ENCODE measurements around the gene PLEKHA3. TPM values are rescaled to one million over a fixed set of nuclear protein-coding genes. Genes with fewer than 3 reads are reported as not detected.

Gene PLEKHA3
- total and polyA plus RNA-seq, 2 experiments from 2014 or later: 9.6 to 26.6 TPM

GRCh38 chr2:178476477-178476876 is 3.8 kb upstream of the PLEKHA3 start:
- Histone ChIP-seq H3K9me3 (ENCODE audit: low read depth) (no peaks in the 10 kb centered on the region), H3K36me3 (no peaks in the 10 kb centered on the region), H3K4me1 (ENCODE audit: low read depth) (peaks cover 12% of the 10 kb centered on the region), H3K27ac (no peak overlapping the region), H3K4me3 (no peak overlapping the region), H3K27me3 (no peaks in the 10 kb centered on the region)
- TF ChIP-seq CTCF (IDR thresholded peaks at IDR 0.05; ENCODE audit: low read depth, low read length): no peak
- DNase-seq (ENCODE audit: low read depth in 1 of 2, low spot score in 1 of 2): no peak

DNA sequence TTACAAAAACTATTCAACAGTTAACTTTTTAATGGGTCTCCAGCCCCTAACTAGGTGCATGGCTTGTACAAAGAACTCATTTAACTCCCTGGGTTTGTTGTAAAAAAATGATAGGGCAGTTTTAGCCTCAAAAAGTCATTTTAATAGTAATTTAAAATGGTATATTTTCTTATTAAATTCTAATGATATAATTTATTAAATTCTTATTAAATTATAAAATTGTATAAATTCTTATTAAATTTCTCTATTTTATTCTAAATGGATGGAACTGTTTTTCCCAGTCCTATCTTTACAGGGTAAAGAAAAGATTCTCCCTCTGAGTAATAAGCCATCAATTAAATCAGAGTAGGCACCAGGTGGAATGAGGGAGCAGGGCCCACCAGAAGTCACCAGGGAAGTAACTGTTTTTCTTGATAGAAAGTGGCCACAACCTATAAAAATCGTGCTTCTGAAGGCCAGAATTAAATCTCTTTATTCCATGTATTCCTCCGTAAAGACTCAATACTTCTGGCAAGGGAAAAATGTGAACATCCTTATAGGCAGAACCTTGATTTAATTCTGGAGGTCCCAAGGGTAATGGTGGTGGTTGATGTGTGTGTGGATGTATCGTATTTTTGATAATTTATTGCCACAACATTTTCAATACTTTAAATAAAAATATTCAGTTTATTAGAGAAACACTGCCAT is 2.7 kb upstream of the PLEKHA3 start:
- Histone ChIP-seq H3K36me3 (no peaks in the 10 kb centered on the region), H3K27ac (no peak overlapping the region), H3K27me3 (no peaks in the 10 kb centered on the region), H3K9me3 (ENCODE audit: low read depth) (no peaks in the 10 kb centered on the region), H3K4me1 (ENCODE audit: low read depth) (peaks cover 13% of the 10 kb centered on the region), H3K4me3 (peak overlapping the region; percentile 59)
- no peak for TF ChIP-seq CTCF (IDR thresholded peaks at IDR 0.05; ENCODE audit: low read depth, low read length)
- peak in 1 of 2 donors; percentile 12 for DNase-seq (ENCODE audit: low read depth in 1 of 2, low spot score in 1 of 2)

DNA sequence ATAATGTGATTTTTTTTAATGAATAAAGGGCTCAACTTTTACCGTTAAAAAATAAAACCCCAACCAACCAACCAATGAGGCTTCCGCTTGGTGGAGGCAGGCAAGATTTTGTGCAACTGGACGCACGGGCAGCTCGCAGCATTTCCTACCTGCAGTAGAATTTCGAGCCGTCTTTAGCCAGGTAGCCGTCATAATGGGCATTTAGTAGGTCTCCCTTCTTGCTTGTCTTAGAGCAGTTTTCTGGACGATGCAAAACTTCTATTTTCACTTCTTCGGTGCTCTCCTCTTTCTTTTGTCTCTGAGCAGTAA is 2.2 kb upstream of the PLEKHA3 start:
- H3K27ac ChIP-seq: peak overlapping the region; percentile 71
- no peaks in the 10 kb centered on the region for H3K27me3 ChIP-seq
- H3K9me3 ChIP-seq (ENCODE audit: low read depth): no peaks in the 10 kb centered on the region
- H3K4me1 ChIP-seq (ENCODE audit: low read depth): peaks cover 13% of the 10 kb centered on the region
- H3K4me3 ChIP-seq: peak overlapping the region; percentile 59
- TF ChIP-seq CTCF (IDR thresholded peaks at IDR 0.05; ENCODE audit: low read depth, low read length): no peak
- H3K36me3 ChIP-seq: no peaks in the 10 kb centered on the region
- peak; percentile 27 to 31 for DNase-seq (ENCODE audit: low read depth in 1 of 2, low spot score in 1 of 2)

- H3K27ac ChIP-seq: peak within 1 kb of the TSS; percentile 71
- H3K36me3 ChIP-seq: no peaks in the 10 kb centered on the region
- peaks cover 13% of the 10 kb centered on the region for H3K4me1 ChIP-seq (ENCODE audit: low read depth)
- H3K27me3 ChIP-seq: no peaks in the 10 kb centered on the region
- peak; percentile 66 for TF ChIP-seq CTCF (IDR thresholded peaks at IDR 0.05; ENCODE audit: low read depth, low read length)
- H3K4me3 ChIP-seq: peak within 1 kb of the TSS; percentile 59
- peak; percentile 87 for DNase-seq (ENCODE audit: low read depth in 1 of 2, low spot score in 1 of 2)
- no peaks in the 10 kb centered on the region for H3K9me3 ChIP-seq (ENCODE audit: low read depth)
Observed at GRCh38 chr2:178478439-178479274, 1.6 kb upstream of the PLEKHA3 start, which contains the start of gene FKBP7. FKBP7 (minus strand) TSS chr2:178478600; CDS start chr2:178478499, 101 bp downstream.

GRCh38 chr2:178479275-178479616 is 1.0 kb upstream of the PLEKHA3 start:
- no peaks in the 10 kb centered on the region for H3K27me3 ChIP-seq
- H3K4me3 ChIP-seq: no peak overlapping the region
- DNase-seq (ENCODE audit: low read depth in 1 of 2, low spot score in 1 of 2): no peak
- no peak for TF ChIP-seq CTCF (IDR thresholded peaks at IDR 0.05; ENCODE audit: low read depth, low read length)
- H3K36me3 ChIP-seq: no peaks in the 10 kb centered on the region
- H3K9me3 ChIP-seq (ENCODE audit: low read depth): no peaks in the 10 kb centered on the region
- no peak overlapping the region for H3K27ac ChIP-seq
- peaks cover 13% of the 10 kb centered on the region for H3K4me1 ChIP-seq (ENCODE audit: low read depth)
